H9 (cell line): ENCODE results near the gene SLC22A31. TPM values are rescaled to one million over a fixed set of nuclear protein-coding genes. Genes with fewer than 3 reads are reported as not detected.

ENCODE experiments used
- DNase-seq: peaks from one replicate; pipeline ENCODE4 v3.0.0-alpha.2; 2017
- H2AFZ ChIP-seq: one replicate; pipeline ENCODE4 v1.6.1; 2013; ENCODE audit warnings: mild to moderate bottlenecking, low read length, control low read depth, moderate library complexity
- H2AK5ac ChIP-seq: 2 replicates; pipeline ENCODE4 v1.6.1; 2013; ENCODE audit warnings: low read length, control low read depth, mixed read lengths; ENCODE audit not compliant: insufficient read length
- H2BK120ac ChIP-seq: one replicate; pipeline ENCODE4 v1.6.1; 2013; ENCODE audit warnings: low read depth, mild to moderate bottlenecking, low read length, control low read depth, inconsistent platforms; ENCODE audit not compliant: poor library complexity, severe bottlenecking
- H2BK12ac ChIP-seq: 2 replicates; pipeline ENCODE4 v1.6.1; 2013; ENCODE audit warnings: low read length, control low read depth, mixed read lengths, low read depth; ENCODE audit not compliant: insufficient read length
- H2BK15ac ChIP-seq: 2 replicates; pipeline ENCODE4 v1.6.1; 2013; ENCODE audit warnings: low read depth, low read length, control low read depth
- H2BK20ac ChIP-seq: one replicate; pipeline ENCODE4 v1.6.1; 2013; ENCODE audit warnings: low read depth, mild to moderate bottlenecking, low read length, control low read depth, inconsistent platforms; ENCODE audit not compliant: poor library complexity, severe bottlenecking
- H2BK5ac ChIP-seq: 2 replicates; pipeline ENCODE4 v1.6.1; 2013; ENCODE audit warnings: low read length, control low read depth, mixed read lengths; ENCODE audit not compliant: insufficient read length
- H3K14ac ChIP-seq: 2 replicates; pipeline ENCODE4 v1.6.1; 2013; ENCODE audit warnings: low read length, control low read depth; ENCODE audit not compliant: insufficient read depth
- H3K18ac ChIP-seq: 2 replicates; pipeline ENCODE4 v1.6.1; 2013; ENCODE audit warnings: low read depth, mild to moderate bottlenecking, mixed read lengths, low read length, control low read depth; ENCODE audit not compliant: insufficient read length
- H3K23ac ChIP-seq: 2 replicates; pipeline ENCODE4 v1.6.1; 2013; ENCODE audit warnings: low read length, control low read depth, mixed read lengths, low read depth; ENCODE audit not compliant: insufficient read length
- H3K23me2 ChIP-seq: 2 replicates; pipeline ENCODE4 v1.6.1; 2013; ENCODE audit warnings: low read depth, mild to moderate bottlenecking, mixed read lengths, low read length, control low read depth; ENCODE audit not compliant: insufficient read length, poor library complexity, severe bottlenecking
- H3K27ac ChIP-seq: 2 replicates; pipeline ENCODE4 v1.5.1; 2013; ENCODE audit warnings: low read length, control low read depth, mixed read lengths, low read depth; ENCODE audit not compliant: insufficient read length
- H3K27me3 ChIP-seq: 2 replicates; pipeline ENCODE4 v1.6.1; 2013; ENCODE audit warnings: low read length, control low read depth, inconsistent platforms; ENCODE audit not compliant: insufficient read depth
- H3K4ac ChIP-seq: 2 replicates; pipeline ENCODE4 v1.6.1; 2013; ENCODE audit warnings: low read depth, mild to moderate bottlenecking, control low read depth, inconsistent platforms, low read length, moderate library complexity
- H3K4me1 ChIP-seq: 2 replicates; pipeline ENCODE4 v1.6.1; 2013; ENCODE audit warnings: low read length, control low read depth, inconsistent platforms; ENCODE audit not compliant: insufficient read depth
- H3K4me2 ChIP-seq: 2 replicates; pipeline ENCODE4 v1.6.1; 2013; ENCODE audit warnings: low read length, control low read depth, mixed read lengths; ENCODE audit not compliant: insufficient read length, insufficient read depth
- H3K56ac ChIP-seq: 2 replicates; pipeline ENCODE4 v1.6.1; 2013; ENCODE audit warnings: low read depth, mild to moderate bottlenecking, mixed read lengths, low read length, control low read depth; ENCODE audit not compliant: insufficient read length
- H3K79me1 ChIP-seq: 2 replicates; pipeline ENCODE4 v1.6.1; 2013; ENCODE audit warnings: low read depth, mild to moderate bottlenecking, moderate library complexity, low read length, control low read depth, inconsistent platforms; ENCODE audit not compliant: insufficient read depth, poor library complexity, severe bottlenecking
- H3K79me2 ChIP-seq: 2 replicates; pipeline ENCODE4 v1.6.1; 2013; ENCODE audit warnings: low read length, control low read depth, inconsistent platforms; ENCODE audit not compliant: insufficient read depth
- H3K9ac ChIP-seq: 2 replicates; pipeline ENCODE4 v1.6.1; 2013; ENCODE audit warnings: low read length, control low read depth, mixed read lengths; ENCODE audit not compliant: insufficient read length; ENCODE audit errors: extremely low read depth
- H3K9me3 ChIP-seq: one replicate; pipeline ENCODE4 v1.6.1; 2013; ENCODE audit warnings: low read depth, low read length, inconsistent platforms; ENCODE audit not compliant: control insufficient read depth
- H3T11ph ChIP-seq: one replicate; pipeline ENCODE4 v1.6.1; 2013; ENCODE audit warnings: mild to moderate bottlenecking, low read length, control low read depth, inconsistent platforms
- H4K20me1 ChIP-seq: one replicate; pipeline ENCODE4 v1.6.1; 2013; ENCODE audit not compliant: control insufficient read depth, insufficient read length, insufficient read depth
- H4K5ac ChIP-seq: 2 replicates; pipeline ENCODE4 v1.6.1; 2013; ENCODE audit warnings: low read depth, mild to moderate bottlenecking, mixed read lengths, low read length, control low read depth; ENCODE audit not compliant: insufficient read length
- H4K8ac ChIP-seq: replicated peaks from 2 replicates; pipeline ENCODE4 v1.6.1; 2013; ENCODE audit warnings: low read length, control low read depth, mixed read lengths, low read depth; ENCODE audit not compliant: insufficient read length
- H4K91ac ChIP-seq: 2 replicates; pipeline ENCODE4 v1.6.1; 2013; ENCODE audit warnings: low read depth, mild to moderate bottlenecking, moderate library complexity, mixed read lengths, low read length, control low read depth; ENCODE audit not compliant: insufficient read length
- H3K27ac Mint-ChIP-seq, 3 experiments: 2 replicates in 2 of 3; 3 replicates in 1 of 3; pipeline ENCODE4 v1.8.0; 2020 to 2021; ENCODE audit warnings: mixed read lengths in 3 of 3, mild to moderate bottlenecking in 1 of 3, moderate library complexity in 1 of 3
- H3K27me3 Mint-ChIP-seq: 2 replicates; pipeline ENCODE4 v1.8.0; 2021; ENCODE audit warnings: low read depth, mild to moderate bottlenecking, moderate library complexity, mixed read lengths
- H3K36me3 Mint-ChIP-seq, 3 experiments: 2 replicates in 2 of 3; 3 replicates in 1 of 3; pipeline ENCODE4 v1.8.0; 2020 to 2021; ENCODE audit warnings: low read depth in 3 of 3, mixed read lengths in 3 of 3; ENCODE audit not compliant: insufficient read depth in 1 of 3
- H3K4me1 Mint-ChIP-seq, 2 experiments: 2 replicates each; pipeline ENCODE4 v1.8.0; 2020; ENCODE audit warnings: mixed read lengths in 2 of 2
- H3K4me3 Mint-ChIP-seq, 2 experiments: 2 replicates in 1 of 2; 3 replicates in 1 of 2; pipeline ENCODE4 v1.8.0; 2020 to 2021; ENCODE audit warnings: mild to moderate bottlenecking in 2 of 2, mixed read lengths in 2 of 2, moderate library complexity in 1 of 2
- H3K9me3 Mint-ChIP-seq, 2 experiments: 2 replicates in 1 of 2; 3 replicates in 1 of 2; pipeline ENCODE4 v1.8.0; 2020; ENCODE audit warnings: mild to moderate bottlenecking in 2 of 2, mixed read lengths in 2 of 2, moderate library complexity in 1 of 2
- CTCF ChIP-seq: fragments of 200-600 bp; sonication (generic); conservative IDR thresholded peaks from 3 replicates; pipeline ENCODE4 v1.8.0; 2021; ENCODE audit warnings: antibody characterized with exemption, mild to moderate bottlenecking
- WGBS: extraction: QIAGEN DNeasy Blood & Tissue Kit; methylation state at CpG from one replicate; pipeline ENCODE4 v1.1.7; 2013; ENCODE audit warnings: missing lambda C conversion rate, low lambda C conversion rate, mixed read lengths; ENCODE audit not compliant: insufficient read length; ENCODE audit errors: extremely low coverage; 5-methylcytosine and 5-hydroxymethylcytosine counted together
- total RNA-seq: library from RNA; stranded (reverse); gene quantifications from 2 replicates; pipeline ENCODE4 v1.2.1, GENCODE V29; 2021

The SLC22A31 gene
- total RNA-seq, 1 experiment from 2014 or later, result 7.7 TPM

GRCh38 chr16:89222931-89223330, 22.6 kb upstream of the SLC22A31 start:
- no peak overlapping the region for H3K56ac ChIP-seq
- no peak overlapping the region for H2BK20ac ChIP-seq
- Mint-ChIP-seq H3K4me3 (no peak overlapping the region), H3K27me3 (no peaks in the 10 kb centered on the region), H3K4me1 (peaks cover 0 to 5% of the 10 kb centered on the region in 2 experiments; a peak in 1 of 4 replicates), H3K36me3 (peaks cover 44 to 62% (median 54%) of the 10 kb centered on the region in 3 experiments), H3K27ac (no peak overlapping the region), H3K9me3 (peaks cover 4 to 9% of the 10 kb centered on the region in 2 experiments)
- H3K9ac ChIP-seq, result no peak overlapping the region
- H3K23ac ChIP-seq, result no peak overlapping the region
- H4K8ac ChIP-seq, result no peak overlapping the region
- no peak overlapping the region for H2AFZ ChIP-seq
- no CpG with 5 or more reads among the region's 21 CpGs for WGBS
- no peaks in the 10 kb centered on the region for H3K79me2 ChIP-seq
- no peak overlapping the region for H3K4ac ChIP-seq
- no peak overlapping the region for H3K18ac ChIP-seq
- TF ChIP-seq CTCF, result no peak
- no peak overlapping the region for H2BK5ac ChIP-seq
- H3K4me2 ChIP-seq, result no peak overlapping the region
- H3K23me2 ChIP-seq, result peaks cover 2% of the 10 kb centered on the region
- H2BK120ac ChIP-seq, result no peak overlapping the region
- no peak for DNase-seq
- H4K91ac ChIP-seq, result no peak overlapping the region
- H3K27me3 ChIP-seq, result no peaks in the 10 kb centered on the region
- no peaks in the 10 kb centered on the region for H3K4me1 ChIP-seq
- no peak overlapping the region for H2BK15ac ChIP-seq
- H3K79me1 ChIP-seq, result no peaks in the 10 kb centered on the region
- no peak overlapping the region for H2AK5ac ChIP-seq
- H4K20me1 ChIP-seq, result no peaks in the 10 kb centered on the region
- H3K27ac ChIP-seq, result no peak overlapping the region
- no peak overlapping the region for H4K5ac ChIP-seq
- H2BK12ac ChIP-seq, result no peak overlapping the region
- no peak overlapping the region for H3T11ph ChIP-seq
- H3K14ac ChIP-seq, result no peak overlapping the region
- H3K9me3 ChIP-seq, result peaks cover 10% of the 10 kb centered on the region
